ENCODE results near the gene GON4L. TPM values are rescaled to one million over a fixed set of nuclear protein-coding genes. Genes with fewer than 3 reads are reported as not detected.

The GON4L gene
- polyA plus RNA-seq, 1 donor (not counting 4 experiments of a cell fraction or from before 2014, with no cell fraction given): 16.7 TPM

- Histone ChIP-seq H3K36me3 (ENCODE audit: control insufficient read depth in 2 of 2, extremely low read depth in 1 of 2, insufficient read depth in 2 of 2, low read length in 2 of 2) (peaks cover 10 to 12% of the 10 kb centered on the region in 2 experiments), H3K27ac (ENCODE audit: control insufficient read depth, insufficient read depth, low read length) (no peak overlapping the region), H3K4me2 (ENCODE audit: control insufficient read depth, extremely low read depth, insufficient read depth, low read depth, low read length) (no peak overlapping the region), H3K9ac (ENCODE audit: control insufficient read depth, extremely low read depth, insufficient read depth, low read length) (no peak overlapping the region), H3K27me3 (ENCODE audit: control insufficient read depth, extremely low read depth, insufficient read depth, low read length) (no peaks in the 10 kb centered on the region), H4K20me1 (ENCODE audit: control insufficient read depth, extremely low read depth, insufficient read depth, low read length) (no peaks in the 10 kb centered on the region), H3K79me2 (ENCODE audit: control insufficient read depth, insufficient read depth, low read length) (peaks cover 75% of the 10 kb centered on the region), H3K4me1 (ENCODE audit: control insufficient read depth, extremely low read depth, insufficient read depth, low read length) (no peaks in the 10 kb centered on the region), H3K9me3 (ENCODE audit: control insufficient read depth, low read depth, low read length) (no peaks in the 10 kb centered on the region), H3K9me1 (ENCODE audit: control insufficient read depth, extremely low read depth, insufficient read depth, low read length) (no peaks in the 10 kb centered on the region), H3K4me3 (ENCODE audit: control insufficient read depth in 2 of 3, extremely low read depth in 1 of 3, insufficient read depth in 2 of 3, low read depth in 1 of 3, low read length in 3 of 3) (no peak overlapping the region), H2AFZ (ENCODE audit: control insufficient read depth, low read length) (no peak overlapping the region)
- DNase-seq (ENCODE audit: low read depth, low spot score): no peak
- TF ChIP-seq EZH2 (IDR thresholded peaks at IDR 0.05; ENCODE audit: low read length): no peak
- TF ChIP-seq CTCF (optimal IDR thresholded peaks at IDR 0.05 in 1 of 3, IDR thresholded peaks at IDR 0.05 in 1 of 3, conservative IDR thresholded peaks at IDR 0.05 in 1 of 3; ENCODE audit: extremely low read depth in 1 of 3, insufficient read depth in 2 of 3, low read length in 3 of 3): no peak
- FAIRE-seq: no peak
- dilution Hi-C loops (cut with MboI; ENCODE audit: extremely low pct_ligation_motif_present, low sequenced_read_pairs): no loop called here
These were observed 9.0 kb downstream of the GON4L start for GRCh38 chr1:155847823-155848529.

GRCh38 chr1:155844860-155845421, 12.1 kb downstream of the GON4L start:
- Histone ChIP-seq H3K4me3 (ENCODE audit: control insufficient read depth in 2 of 3, extremely low read depth in 1 of 3, insufficient read depth in 2 of 3, low read depth in 1 of 3, low read length in 3 of 3) (no peak overlapping the region), H3K27me3 (ENCODE audit: control insufficient read depth, extremely low read depth, insufficient read depth, low read length) (no peaks in the 10 kb centered on the region), H3K9me3 (ENCODE audit: control insufficient read depth, low read depth, low read length) (no peaks in the 10 kb centered on the region), H3K79me2 (ENCODE audit: control insufficient read depth, insufficient read depth, low read length) (peaks cover 60% of the 10 kb centered on the region), H4K20me1 (ENCODE audit: control insufficient read depth, extremely low read depth, insufficient read depth, low read length) (no peaks in the 10 kb centered on the region), H2AFZ (ENCODE audit: control insufficient read depth, low read length) (no peak overlapping the region), H3K9ac (ENCODE audit: control insufficient read depth, extremely low read depth, insufficient read depth, low read length) (no peak overlapping the region), H3K36me3 (ENCODE audit: control insufficient read depth in 2 of 2, extremely low read depth in 1 of 2, insufficient read depth in 2 of 2, low read length in 2 of 2) (peaks cover 6 to 9% of the 10 kb centered on the region in 2 experiments), H3K9me1 (ENCODE audit: control insufficient read depth, extremely low read depth, insufficient read depth, low read length) (no peaks in the 10 kb centered on the region), H3K4me1 (ENCODE audit: control insufficient read depth, extremely low read depth, insufficient read depth, low read length) (no peaks in the 10 kb centered on the region), H3K4me2 (ENCODE audit: control insufficient read depth, extremely low read depth, insufficient read depth, low read depth, low read length) (no peak overlapping the region), H3K27ac (ENCODE audit: control insufficient read depth, insufficient read depth, low read length) (no peak overlapping the region)
- TF ChIP-seq EZH2 (IDR thresholded peaks at IDR 0.05; ENCODE audit: low read length): no peak
- no peak for TF ChIP-seq CTCF (optimal IDR thresholded peaks at IDR 0.05 in 1 of 3, IDR thresholded peaks at IDR 0.05 in 1 of 3, conservative IDR thresholded peaks at IDR 0.05 in 1 of 3; ENCODE audit: extremely low read depth in 1 of 3, insufficient read depth in 2 of 3, low read length in 3 of 3)
- FAIRE-seq: no peak
- no peak for DNase-seq (ENCODE audit: low read depth, low spot score)
- dilution Hi-C loops (cut with MboI; ENCODE audit: extremely low pct_ligation_motif_present, low sequenced_read_pairs): no loop called here
